HCT116 (cell line): Measurements from ENCODE around the gene PCMTD2. TPM values are rescaled to one million over a fixed set of nuclear protein-coding genes. Genes with fewer than 3 reads are reported as not detected.

ENCODE experiments used
- ATAC-seq: fragments of 200-7000 bp; cut with Tn5 transposase; 2 replicates; pipeline ENCODE4 v1.9.1; 2020; ENCODE audit warnings: mild to moderate bottlenecking, moderate library complexity
- BruUV-seq: library from RNA; stranded (reverse); fragments of 400-500 nt; replicated peaks from 2 replicates; lab custom pipeline; 2021; lab: Mats Ljungman, UMichigan
- CTCF ChIA-PET: fragments of 300-600 bp; sonication (Branson Sonifier 250); formaldehyde crosslinking; loops from one replicate; lab custom pipeline; 2021; ENCODE audit warnings: antibody characterized with exemption; lab: Charles Lee
- POLR2A ChIA-PET: fragments of 300-600, 350-600 bp; sonication (Branson Sonifier 250); formaldehyde crosslinking; loops from one replicate; lab custom pipeline; 2021; ENCODE audit warnings: antibody characterized with exemption; lab: Charles Lee
- RAD21 ChIA-PET, 2 experiments: fragments of 300-600 bp; sonication (Branson Sonifier 250); formaldehyde crosslinking; loops; one replicate each; lab custom pipeline; 2023; ENCODE audit warnings: low total read pairs in 2 of 2; ENCODE audit not compliant: uncharacterized antibody in 2 of 2, unreplicated experiment in 2 of 2, low non-redundant PET in 1 of 2; lab: Charles Lee
- DNase-seq: peaks from one replicate; pipeline ENCODE4 v3.0.0-alpha.2; 2010; ENCODE audit warnings: low read depth, low spot score
- H2AFZ ChIP-seq: fragments of 200-600 bp; shearing (Covaris generic), sonication (generic); 2 replicates; pipeline ENCODE4 v1.6.1; 2017; ENCODE audit warnings: low read depth, mixed run types, mixed read lengths, antibody characterized with exemption, low read length; ENCODE audit not compliant: poor library complexity, severe bottlenecking
- H3K27ac ChIP-seq: 2 replicates; pipeline ENCODE4 v1.5.1; 2012; ENCODE audit warnings: low read depth, low read length
- H3K27me3 ChIP-seq: fragments of 200-600 bp; sonication (generic); 2 replicates; pipeline ENCODE4 v1.6.1; 2016; ENCODE audit warnings: mixed run types, low read length, mixed read lengths; ENCODE audit not compliant: insufficient read depth
- H3K36me3 ChIP-seq, 2 experiments: fragments of 200-500 bp in 1 of 2; fragments of 200-600 bp in 1 of 2; sonication (Bioruptor generic) in 1 of 2; sonication (generic) in 1 of 2; 2 replicates each; pipeline versions ENCODE4 v1.5.1 to v1.6.1; 2014 to 2016; ENCODE audit warnings: low read length in 2 of 2, inconsistent platforms in 1 of 2, mixed read lengths in 1 of 2, mixed run types in 1 of 2; ENCODE audit not compliant: insufficient read depth in 2 of 2, control insufficient read depth in 1 of 2
- H3K4me1 ChIP-seq, 2 experiments: fragments of 200-600 bp in 1 of 2; sonication (generic) in 1 of 2; 2 replicates each; pipeline versions ENCODE4 v1.5.1 to v1.6.1; 2012 to 2017; ENCODE audit warnings: low read length in 2 of 2, inconsistent platforms in 1 of 2, mild to moderate bottlenecking in 1 of 2, mixed read lengths in 1 of 2, mixed run types in 1 of 2, moderate library complexity in 1 of 2; ENCODE audit not compliant: insufficient read depth in 2 of 2, control insufficient read depth in 1 of 2
- H3K4me2 ChIP-seq: fragments of 200-600 bp; sonication (generic); 2 replicates; pipeline ENCODE4 v1.6.1; 2017; ENCODE audit warnings: mixed run types, low read length, mixed read lengths
- H3K4me3 ChIP-seq, 2 experiments: fragments of 200-600 bp in 1 of 2; sonication (generic) in 1 of 2; replicated peaks in 1 of 2; 2 replicates each; pipeline ENCODE4 v1.5.1; 2011 to 2016; ENCODE audit warnings: low read length in 2 of 2, control low read depth in 1 of 2, low read depth in 1 of 2, mild to moderate bottlenecking in 1 of 2, mixed read lengths in 1 of 2, mixed run types in 1 of 2
- H3K79me2 ChIP-seq: fragments of 200-600 bp; sonication (generic); 2 replicates; pipeline ENCODE4 v1.6.1; 2017; ENCODE audit warnings: mild to moderate bottlenecking, mixed run types, low read length, moderate library complexity, mixed read lengths; ENCODE audit not compliant: insufficient read depth
- H3K9ac ChIP-seq: fragments of 200-600 bp; sonication (generic); 2 replicates; pipeline ENCODE4 v1.6.1; 2016; ENCODE audit warnings: low read length, mixed read lengths
- H3K9me2 ChIP-seq: fragments of 200-600 bp; sonication (generic), shearing (Covaris generic); 2 replicates; pipeline ENCODE4 v1.6.1; 2017; ENCODE audit warnings: mixed run types, mild to moderate bottlenecking, moderate library complexity; ENCODE audit not compliant: insufficient read depth
- H3K9me3 ChIP-seq, 2 experiments: fragments of 200-500 bp in 1 of 2; fragments of 200-600 bp in 1 of 2; sonication (Bioruptor generic) in 1 of 2; sonication (generic) in 1 of 2; 2 replicates each; pipeline ENCODE4 v1.6.1; 2014 to 2017; ENCODE audit warnings: low read length in 2 of 2, mixed read lengths in 2 of 2, inconsistent platforms in 1 of 2, low read depth in 1 of 2, mild to moderate bottlenecking in 1 of 2, mixed run types in 1 of 2, moderate library complexity in 1 of 2; ENCODE audit not compliant: control insufficient read depth in 1 of 2, insufficient read depth in 1 of 2
- H4K20me1 ChIP-seq: fragments of 200-600 bp; sonication (generic), shearing (Covaris generic); 2 replicates; pipeline ENCODE4 v1.6.1; 2017; ENCODE audit warnings: mixed run types, mild to moderate bottlenecking, moderate library complexity; ENCODE audit not compliant: insufficient read depth
- CBX3 ChIP-seq: IDR thresholded peaks from 2 replicates; pipeline ENCODE4 v1.6.1; 2012; ENCODE audit warnings: low read depth
- EGR1 ChIP-seq: IDR thresholded peaks from 2 replicates; pipeline ENCODE4 v1.6.1; 2012; ENCODE audit warnings: low read depth
- EZH2phosphoT487 ChIP-seq: fragments of 200-600 bp; IDR thresholded peaks from 2 replicates; pipeline ENCODE4 v1.6.1; 2018; ENCODE audit warnings: antibody characterized with exemption, borderline replicate concordance
- MAX ChIP-seq: IDR thresholded peaks from 2 replicates; pipeline ENCODE4 v1.6.1; 2012
- REST ChIP-seq: IDR thresholded peaks from 2 replicates; pipeline ENCODE4 v1.6.1; 2012; ENCODE audit warnings: low read depth
- SP1 ChIP-seq: IDR thresholded peaks from 2 replicates; pipeline ENCODE4 v1.6.1; 2012; ENCODE audit warnings: low read depth
- ZBTB33 ChIP-seq: IDR thresholded peaks from 2 replicates; pipeline ENCODE4 v1.6.1; 2011; ENCODE audit warnings: mild to moderate bottlenecking, low read length, moderate library complexity; ENCODE audit not compliant: insufficient replicate concordance; ENCODE audit errors: extremely low read depth
- ZFX ChIP-seq: fragments of 450-650 bp; IDR thresholded peaks from 2 replicates; pipeline ENCODE4 v1.6.1; 2017
- intact Hi-C: fragments of 100-400 bp; cut with micrococcal nuclease; formaldehyde crosslinking; loops from 2 replicates; pipeline ENCODE4 v1.10.0; 2022
- total RNA-seq: library from RNA; stranded (reverse); gene quantifications from one replicate; pipeline ENCODE4 v1.2.1, GENCODE V29; 2021; ENCODE audit not compliant: unreplicated experiment
- TF ChIP-seq, protein P1 (sequence below), 3 experiments: fragments of 200-600 bp in 1 of 3; sonication (generic) in 1 of 3; IDR thresholded peaks in 2 of 3; conservative IDR thresholded peaks in 1 of 3; 2 replicates each; pipeline ENCODE4 v1.5.1; 2012 to 2017; ENCODE audit warnings: low read depth in 2 of 3, low read length in 2 of 3, antibody characterized with exemption in 1 of 3, borderline replicate concordance in 1 of 3, control low read depth in 1 of 3, mild to moderate bottlenecking in 1 of 3, mixed read lengths in 1 of 3, mixed run types in 1 of 3, moderate library complexity in 1 of 3; ENCODE audit not compliant: insufficient read depth in 1 of 3

Gene PCMTD2
- total RNA-seq, 1 experiment from 2014 or later: 44.7 TPM

DNA sequence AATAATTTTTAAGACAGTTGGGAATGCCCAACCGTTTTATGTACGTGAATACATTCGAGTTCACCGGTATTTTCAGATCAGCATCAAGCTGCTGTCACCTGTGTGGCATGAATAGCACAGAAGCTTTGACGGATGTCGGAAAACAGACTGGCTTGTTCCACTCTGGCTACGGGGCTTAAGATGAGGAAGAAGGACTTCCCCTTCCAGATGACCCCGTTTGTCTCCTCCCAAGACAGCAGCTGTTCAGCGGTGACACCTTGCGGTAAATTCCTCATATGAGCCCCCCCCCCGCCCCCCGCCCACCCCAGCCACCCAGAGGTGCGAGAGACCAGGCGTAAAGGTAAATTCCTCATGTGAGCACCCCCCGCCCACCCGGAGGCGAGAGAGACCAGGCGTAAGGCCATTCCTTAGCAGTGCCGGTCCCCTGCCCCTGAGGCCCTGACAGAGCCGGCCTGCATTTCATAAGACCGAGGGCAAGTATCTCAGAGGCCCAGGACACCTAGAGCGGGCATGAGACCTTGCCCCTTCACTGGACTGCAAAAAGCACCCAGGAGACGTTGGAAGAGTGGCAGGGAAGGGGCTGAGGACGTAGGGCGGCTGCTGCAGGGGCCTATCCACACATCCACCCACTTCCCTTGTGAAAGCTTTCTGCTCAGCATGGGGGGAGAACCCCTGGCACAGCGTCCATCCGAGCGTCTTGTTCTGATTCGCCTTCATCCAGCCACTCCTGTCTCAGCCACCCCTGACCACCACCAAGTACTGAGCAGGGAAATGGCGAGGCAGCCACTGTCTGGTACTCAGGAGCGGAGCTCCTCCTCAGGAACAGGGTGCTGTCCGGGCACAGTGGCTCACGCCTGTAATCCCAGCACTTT lies 7.3 kb upstream of the PCMTD2 start (continued):
- TF ChIP-seq REST (no peak), ZBTB33 (no peak), EZH2phosphoT487 (no peak)

DNA sequence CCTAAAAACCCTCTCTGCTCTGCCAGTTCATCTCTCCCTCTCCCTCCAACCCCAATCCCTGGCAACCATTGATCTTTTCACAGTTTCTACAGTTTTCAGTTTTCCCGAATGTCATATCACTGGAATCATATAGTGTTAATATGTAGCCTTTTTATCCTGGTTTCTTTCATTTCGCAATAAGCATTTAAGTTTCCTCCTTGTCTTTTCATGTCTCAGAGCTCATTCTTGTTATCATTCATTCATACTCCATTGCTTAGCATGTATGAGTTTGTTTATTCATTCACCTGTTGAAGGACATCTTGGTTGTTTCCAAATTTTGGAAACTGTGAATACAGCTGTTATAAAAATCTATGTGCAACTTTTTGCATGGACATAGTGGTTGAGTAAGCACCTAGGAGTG lies 5.5 kb upstream of the PCMTD2 start:
- Histone ChIP-seq H3K79me2 (no peaks in the 10 kb centered on the region), H3K4me3 (no peak overlapping the region), H3K27ac (no peak overlapping the region), H4K20me1 (no peaks in the 10 kb centered on the region), H3K27me3 (peaks cover 18% of the 10 kb centered on the region; the same call in 1 of the 2 replicates), H2AFZ (no peak overlapping the region), H3K36me3 (no peaks in the 10 kb centered on the region), H3K4me1 (peaks cover 0 to 5% of the 10 kb centered on the region in 2 experiments; a peak in 2 of 4 replicates), H3K9me2 (no peaks in the 10 kb centered on the region), H3K9ac (no peak overlapping the region), H3K4me2 (no peak overlapping the region), H3K9me3 (no peaks in the 10 kb centered on the region)
- ATAC-seq: no peak
- TF ChIP-seq SP1 (no peak), CBX3 (no peak), EGR1 (no peak), MAX (no peak), ZFX (no peak), REST (no peak)
- TF ChIP-seq, protein P1, sequence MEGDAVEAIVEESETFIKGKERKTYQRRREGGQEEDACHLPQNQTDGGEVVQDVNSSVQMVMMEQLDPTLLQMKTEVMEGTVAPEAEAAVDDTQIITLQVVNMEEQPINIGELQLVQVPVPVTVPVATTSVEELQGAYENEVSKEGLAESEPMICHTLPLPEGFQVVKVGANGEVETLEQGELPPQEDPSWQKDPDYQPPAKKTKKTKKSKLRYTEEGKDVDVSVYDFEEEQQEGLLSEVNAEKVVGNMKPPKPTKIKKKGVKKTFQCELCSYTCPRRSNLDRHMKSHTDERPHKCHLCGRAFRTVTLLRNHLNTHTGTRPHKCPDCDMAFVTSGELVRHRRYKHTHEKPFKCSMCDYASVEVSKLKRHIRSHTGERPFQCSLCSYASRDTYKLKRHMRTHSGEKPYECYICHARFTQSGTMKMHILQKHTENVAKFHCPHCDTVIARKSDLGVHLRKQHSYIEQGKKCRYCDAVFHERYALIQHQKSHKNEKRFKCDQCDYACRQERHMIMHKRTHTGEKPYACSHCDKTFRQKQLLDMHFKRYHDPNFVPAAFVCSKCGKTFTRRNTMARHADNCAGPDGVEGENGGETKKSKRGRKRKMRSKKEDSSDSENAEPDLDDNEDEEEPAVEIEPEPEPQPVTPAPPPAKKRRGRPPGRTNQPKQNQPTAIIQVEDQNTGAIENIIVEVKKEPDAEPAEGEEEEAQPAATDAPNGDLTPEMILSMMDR (IDR thresholded peaks at IDR 0.05 in 2 of 3, conservative IDR thresholded peaks at IDR 0.05 in 1 of 3; ENCODE audit: borderline replicate concordance in 1 of 3, insufficient read depth in 1 of 3, low read depth in 2 of 3, low read length in 2 of 3): no peak
- no TSS peak for BruUV-seq
- intact Hi-C loops: no loop called here
- DNase-seq: no peak
- CTCF ChIA-PET: no interaction called here
- RAD21 ChIA-PET: no interaction called here
- POLR2A ChIA-PET: no interaction called here
